Activated naive CD4-positive, alpha-beta T cell treated with anti-CD3 and anti-CD28 coated beads for 36 hours (primary cell): ENCODE measurements around the gene ZNFX1. TPM values are rescaled to one million over a fixed set of nuclear protein-coding genes. Genes with fewer than 3 reads are reported as not detected.

ENCODE experiments used
- CTCF ChIA-PET: fragments of 350-600 bp; sonication (Branson Sonifier 250); formaldehyde crosslinking; loops from one replicate; lab custom pipeline; 2021; ENCODE audit warnings: antibody characterized with exemption; lab: Charles Lee
- DNase-seq: peaks from one replicate; pipeline ENCODE4 v3.0.0-alpha.2; 2020
- H3K27ac Mint-ChIP-seq: one replicate; pipeline ENCODE4 v1.8.0; 2021; ENCODE audit warnings: mild to moderate bottlenecking, mixed read lengths
- H3K27me3 Mint-ChIP-seq: one replicate; pipeline ENCODE4 v1.8.0; 2021; ENCODE audit warnings: low read depth, mixed read lengths
- H3K36me3 Mint-ChIP-seq: one replicate; pipeline ENCODE4 v1.8.0; 2021; ENCODE audit warnings: low read depth, mixed read lengths
- H3K4me1 Mint-ChIP-seq: one replicate; pipeline ENCODE4 v1.8.0; 2021; ENCODE audit warnings: low read depth, mixed read lengths
- H3K4me3 Mint-ChIP-seq: one replicate; pipeline ENCODE4 v1.8.0; 2021; ENCODE audit warnings: mild to moderate bottlenecking, moderate library complexity, mixed read lengths
- H3K9me3 Mint-ChIP-seq: one replicate; pipeline ENCODE4 v1.8.0; 2021; ENCODE audit warnings: mixed read lengths
- intact Hi-C: fragments of 100-400 bp; cut with micrococcal nuclease; formaldehyde crosslinking; loops from one replicate; pipeline ENCODE4 v1.15.1; 2023
- total RNA-seq, 2 experiments: library from RNA; stranded (reverse); gene quantifications; one replicate each; pipeline ENCODE4 v1.2.3, GENCODE V29; 2021

Gene ZNFX1
- total RNA-seq, 2 experiments from 2014 or later = 18.2 to 19.0 TPM

DNA sequence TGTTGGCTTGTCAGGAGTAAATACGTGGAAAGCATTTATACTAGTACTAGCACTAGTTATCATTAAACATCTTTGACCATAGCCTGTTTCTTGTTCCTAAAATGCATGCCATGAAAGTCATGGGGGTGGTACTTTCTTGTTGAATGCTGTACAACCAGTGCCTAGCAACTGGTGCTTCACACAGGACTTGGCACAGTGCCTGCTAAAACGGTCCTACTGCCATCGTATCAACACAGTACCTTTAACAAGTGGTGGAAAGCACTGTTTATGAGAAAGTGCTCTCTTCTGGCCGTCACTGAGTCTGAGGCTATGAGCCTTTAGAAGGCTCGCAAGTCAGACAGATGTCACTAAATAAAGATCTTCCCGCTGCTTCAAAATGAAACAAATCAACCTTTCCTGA, 21.6 kb downstream of the ZNFX1 start:
- Mint-ChIP-seq H3K9me3 (no peaks in the 10 kb centered on the region), H3K4me3 (no peak overlapping the region), H3K27ac (peak overlapping the region; percentile 64), H3K36me3 (peaks cover 60% of the 10 kb centered on the region), H3K4me1 (peaks cover 17% of the 10 kb centered on the region), H3K27me3 (no peaks in the 10 kb centered on the region)
- DNase-seq = no peak
- intact Hi-C loops = no loop called here
- CTCF ChIA-PET = no interaction called here

DNA sequence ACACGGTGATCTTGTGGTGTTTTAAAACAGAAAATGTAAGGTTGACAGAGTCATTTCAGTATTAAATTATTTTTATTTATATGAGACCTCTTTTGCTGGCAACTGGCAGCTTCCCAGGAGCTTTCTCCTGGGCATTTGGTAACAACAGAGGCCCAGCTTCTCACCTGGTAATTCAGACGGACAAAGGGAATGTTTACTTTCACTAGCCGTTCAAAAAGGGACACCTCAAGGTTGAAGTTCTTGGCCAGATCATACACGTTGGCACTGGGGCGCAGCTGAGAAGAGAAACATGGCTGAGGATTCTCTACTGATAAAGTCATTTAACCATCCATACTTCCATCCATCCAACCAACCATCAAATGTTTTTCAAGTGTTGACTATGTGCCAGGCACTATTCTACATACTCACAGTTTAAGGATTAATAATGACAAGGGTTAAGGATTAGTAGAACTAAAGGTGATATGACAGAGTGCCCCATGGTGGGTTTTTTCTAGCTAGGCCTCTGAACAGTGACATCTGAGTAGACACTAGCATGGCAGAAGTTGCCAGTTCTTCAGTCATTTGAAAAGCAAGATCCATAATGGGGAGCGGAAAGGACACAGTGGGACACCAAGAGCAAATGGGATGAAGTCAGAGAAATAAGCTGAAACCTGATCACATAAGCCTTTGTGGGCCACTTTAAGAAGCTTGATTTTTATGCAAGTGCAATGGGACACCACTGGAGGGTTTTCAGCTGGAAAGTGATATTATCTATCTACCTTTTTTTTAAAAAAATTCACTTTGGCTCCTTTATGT, 25.1 kb downstream of the ZNFX1 start:
- H3K36me3 Mint-ChIP-seq = peaks cover 63% of the 10 kb centered on the region
- no peak overlapping the region for H3K4me3 Mint-ChIP-seq
- H3K27me3 Mint-ChIP-seq = no peaks in the 10 kb centered on the region
- DNase-seq = no peak
- CTCF ChIA-PET = interaction anchor here (0.9 to 3.9 kb wide), 2 partner anchors 8 to 35 kb away, joined by 3 to 16 read pairs; no protein-coding TSS in a partner anchor
- H3K9me3 Mint-ChIP-seq = no peaks in the 10 kb centered on the region
- intact Hi-C loops = no loop called here
- no peaks in the 10 kb centered on the region for H3K4me1 Mint-ChIP-seq
- no peak overlapping the region for H3K27ac Mint-ChIP-seq

GRCh38 chr20:49248879-49249665, 28.8 kb downstream of the ZNFX1 start:
- no peaks in the 10 kb centered on the region for H3K9me3 Mint-ChIP-seq
- peaks cover 43% of the 10 kb centered on the region for H3K36me3 Mint-ChIP-seq
- no peaks in the 10 kb centered on the region for H3K27me3 Mint-ChIP-seq
- no peak overlapping the region for H3K4me3 Mint-ChIP-seq
- peak overlapping the region; percentile 38 for H3K27ac Mint-ChIP-seq
- H3K4me1 Mint-ChIP-seq = peaks cover 4% of the 10 kb centered on the region
- intact Hi-C loops = no loop called here
- CTCF ChIA-PET = interaction anchor here (1.0 to 1.4 kb wide), 2 partner anchors 116 to 154 kb away, joined by 3 read pairs; no protein-coding TSS in a partner anchor
- DNase-seq = no peak

- CTCF ChIA-PET = interaction anchor here (1.1 to 1.4 kb wide), 3 partner anchors 68 to 153 kb away, joined by 3 read pairs; no protein-coding TSS in a partner anchor
These were observed 29.6 kb downstream of the ZNFX1 start for GRCh38 chr20:49248301-49248700.

GRCh38 chr20:49247792-49248191, 30.1 kb downstream of the ZNFX1 start:
- H3K27me3 Mint-ChIP-seq = no peaks in the 10 kb centered on the region
- H3K4me1 Mint-ChIP-seq = peaks cover 4% of the 10 kb centered on the region
- CTCF ChIA-PET = interaction anchor here (1.1 to 1.4 kb wide), 4 partner anchors 24 to 153 kb away, joined by 3 read pairs; no protein-coding TSS in a partner anchor
- no peaks in the 10 kb centered on the region for H3K9me3 Mint-ChIP-seq
- intact Hi-C loops = loop anchor here (2.0 kb wide), 1 partner anchor 29 kb away; no protein-coding TSS in a partner anchor
- no peak for DNase-seq
- H3K36me3 Mint-ChIP-seq = peaks cover 37% of the 10 kb centered on the region
- no peak overlapping the region for H3K4me3 Mint-ChIP-seq
- H3K27ac Mint-ChIP-seq = peak overlapping the region; percentile 64

More at GRCh38 chr20:49248301-49248700, 29.6 kb downstream of the ZNFX1 start:
- H3K27me3 Mint-ChIP-seq = no peaks in the 10 kb centered on the region
- intact Hi-C loops = no loop called here
- H3K9me3 Mint-ChIP-seq = no peaks in the 10 kb centered on the region
- no peak overlapping the region for H3K4me3 Mint-ChIP-seq
- no peak for DNase-seq
- H3K36me3 Mint-ChIP-seq = peaks cover 41% of the 10 kb centered on the region
- H3K27ac Mint-ChIP-seq = peak overlapping the region; percentile 64
- peaks cover 4% of the 10 kb centered on the region for H3K4me1 Mint-ChIP-seq

- Mint-ChIP-seq H3K4me1 (peaks cover 4% of the 10 kb centered on the region), H3K4me3 (no peak overlapping the region), H3K36me3 (peaks cover 34% of the 10 kb centered on the region), H3K27me3 (no peaks in the 10 kb centered on the region), H3K27ac (peak overlapping the region; percentile 64), H3K9me3 (no peaks in the 10 kb centered on the region)
- DNase-seq = no peak
- CTCF ChIA-PET = interaction anchor here (0.7 to 1.7 kb wide), 10 partner anchors 10 to 622 kb away, joined by 3 to 8 read pairs (median 3); no protein-coding TSS in a partner anchor
- intact Hi-C loops = loop anchor here (2.0 kb wide), 1 partner anchor 30 kb away; no protein-coding TSS in a partner anchor
These were observed 30.6 kb downstream of the ZNFX1 start for GRCh38 chr20:49247169-49247723.

DNA sequence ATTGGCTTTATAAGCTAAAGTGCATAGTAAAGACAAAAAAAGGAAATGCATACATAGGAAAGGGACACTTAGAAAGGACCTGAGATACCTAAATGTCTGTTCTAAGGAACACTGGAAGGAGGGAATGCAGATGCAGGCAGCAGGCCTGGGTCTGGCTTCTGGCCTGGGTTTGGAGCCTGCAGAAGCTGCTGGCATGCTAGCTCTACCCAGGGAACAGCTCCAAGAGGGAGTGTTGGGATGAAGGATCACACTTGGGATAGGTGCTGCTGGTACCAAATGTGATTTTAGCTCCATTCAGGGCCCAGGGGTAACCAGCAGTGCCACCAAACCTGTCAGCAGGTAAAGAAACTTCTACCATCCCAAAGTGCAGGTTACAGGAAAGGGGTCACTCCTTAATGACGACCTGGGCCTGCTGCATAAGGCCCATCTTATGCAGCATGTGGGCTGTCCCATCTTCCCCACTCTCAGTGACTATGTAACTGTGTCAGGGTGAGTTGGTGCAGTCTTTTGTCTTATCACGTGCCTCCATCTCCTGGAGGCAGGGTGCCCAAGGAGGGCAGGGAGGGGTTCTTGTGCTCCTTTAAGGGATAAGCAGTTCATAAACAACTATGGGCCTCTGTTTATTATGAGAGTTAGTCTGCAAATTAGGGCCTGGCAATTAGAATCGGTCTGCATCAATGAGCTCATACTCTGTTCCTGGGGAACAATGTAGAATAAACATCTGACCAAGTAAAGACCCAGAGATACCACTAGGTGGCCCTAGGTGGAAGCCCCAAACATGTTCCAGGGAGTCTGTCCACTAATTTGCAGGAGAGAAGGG, 31.7 kb downstream of the ZNFX1 start:
- DNase-seq = peak; percentile 48
- intact Hi-C loops = loop anchor here (1.0 to 2.0 kb wide), 2 partner anchors 31 to 77 kb away; no protein-coding TSS in a partner anchor

GRCh38 chr20:49237531-49237930, 40.3 kb downstream of the ZNFX1 start:
- CTCF ChIA-PET = interaction anchor here (0.6 to 1.3 kb wide), 3 partner anchors 8 to 104 kb away, joined by 3 to 6 read pairs (median 4); no protein-coding TSS in a partner anchor
- Mint-ChIP-seq H3K4me3 (no peak overlapping the region), H3K36me3 (peaks cover 22% of the 10 kb centered on the region), H3K4me1 (no peaks in the 10 kb centered on the region), H3K9me3 (no peaks in the 10 kb centered on the region), H3K27me3 (no peaks in the 10 kb centered on the region), H3K27ac (no peak overlapping the region)
- intact Hi-C loops = no loop called here
- DNase-seq = no peak

More for the DNA sequence above, 31.7 kb downstream of the ZNFX1 start:
- Mint-ChIP-seq H3K4me3 (no peak overlapping the region), H3K36me3 (peaks cover 29% of the 10 kb centered on the region), H3K4me1 (peaks cover 4% of the 10 kb centered on the region), H3K9me3 (no peaks in the 10 kb centered on the region), H3K27me3 (no peaks in the 10 kb centered on the region), H3K27ac (peak overlapping the region; percentile 58)
- CTCF ChIA-PET = interaction anchor here (0.5 to 4.3 kb wide), 18 partner anchors 8 to 624 kb away, joined by 3 to 16 read pairs (median 4); no protein-coding TSS in a partner anchor

DNA sequence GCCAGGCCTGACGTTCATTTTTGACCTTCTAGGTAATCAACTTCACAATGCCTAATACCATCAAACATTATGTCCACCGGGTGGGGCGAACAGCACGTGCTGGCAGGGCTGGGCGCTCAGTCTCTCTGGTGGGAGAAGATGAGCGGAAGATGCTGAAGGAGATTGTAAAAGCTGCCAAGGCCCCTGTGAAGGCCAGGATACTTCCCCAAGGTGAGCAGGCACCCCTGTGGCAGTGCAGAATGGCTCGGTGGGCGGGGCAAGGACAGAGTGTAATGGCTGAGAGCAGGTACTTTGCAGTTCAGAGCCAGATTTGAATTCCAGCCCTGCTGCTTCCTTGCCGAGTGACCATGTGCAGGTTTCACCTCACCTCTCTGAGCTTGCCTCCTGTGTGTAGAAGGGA, 41.6 kb downstream of the ZNFX1 start:
- CTCF ChIA-PET = no interaction called here
- Mint-ChIP-seq H3K4me3 (no peak overlapping the region), H3K4me1 (no peaks in the 10 kb centered on the region), H3K27ac (no peak overlapping the region), H3K36me3 (peaks cover 24% of the 10 kb centered on the region), H3K27me3 (no peaks in the 10 kb centered on the region), H3K9me3 (no peaks in the 10 kb centered on the region)
- no peak for DNase-seq
- intact Hi-C loops = no loop called here

DNA sequence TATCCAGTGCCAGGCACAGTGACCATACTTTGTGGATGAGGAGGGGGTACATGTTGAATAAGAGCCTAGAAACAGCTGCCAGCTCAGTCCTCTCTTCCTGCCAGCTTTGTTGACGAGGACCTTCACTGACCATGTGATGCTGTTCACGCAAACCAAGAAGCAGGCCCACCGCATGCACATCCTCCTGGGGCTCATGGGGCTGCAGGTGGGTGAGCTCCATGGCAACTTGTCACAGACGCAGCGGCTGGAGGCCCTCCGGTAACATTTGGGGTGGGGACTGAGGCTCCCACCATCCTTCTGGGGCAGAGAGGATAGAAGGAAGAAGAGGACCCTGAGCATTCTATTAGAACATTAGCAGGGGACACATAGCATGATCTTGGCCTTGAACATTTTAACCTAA, 43.0 kb downstream of the ZNFX1 start:
- H3K27ac Mint-ChIP-seq = no peak overlapping the region
- CTCF ChIA-PET = interaction anchor here (0.7 to 1.6 kb wide), 2 partner anchors 11 to 12 kb away, joined by 3 to 4 read pairs; no protein-coding TSS in a partner anchor

DNA sequence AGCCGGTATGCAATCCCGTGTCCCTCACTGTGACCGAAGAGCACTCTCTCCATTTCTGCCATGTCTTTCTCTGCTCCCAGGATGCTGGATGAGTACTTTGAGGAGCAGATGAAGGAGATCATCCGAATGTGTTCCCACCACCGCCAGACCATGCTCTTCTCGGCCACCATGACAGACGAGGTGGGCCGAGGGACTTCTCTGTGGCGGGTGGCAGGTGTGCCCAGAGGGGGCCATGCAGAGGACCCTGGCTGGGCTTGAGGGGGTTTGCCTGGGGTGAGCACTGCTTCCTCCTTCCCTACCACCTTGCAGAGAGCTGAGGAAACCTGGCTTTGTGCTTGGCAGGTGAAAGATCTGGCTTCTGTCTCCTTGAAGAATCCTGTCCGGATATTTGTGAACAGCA, 44.6 kb downstream of the ZNFX1 start:
- CTCF ChIA-PET = interaction anchor here (0.6 kb wide), 1 partner anchor 22 kb away, joined by 5 read pairs; no protein-coding TSS in a partner anchor
- intact Hi-C loops = no loop called here
- DNase-seq = no peak
- no peaks in the 10 kb centered on the region for H3K4me1 Mint-ChIP-seq
- peaks cover 33% of the 10 kb centered on the region for H3K36me3 Mint-ChIP-seq
- H3K4me3 Mint-ChIP-seq = no peak overlapping the region
- no peaks in the 10 kb centered on the region for H3K9me3 Mint-ChIP-seq
- no peak overlapping the region for H3K27ac Mint-ChIP-seq
- no peaks in the 10 kb centered on the region for H3K27me3 Mint-ChIP-seq

More for the DNA sequence above, 43.0 kb downstream of the ZNFX1 start:
- no peaks in the 10 kb centered on the region for H3K9me3 Mint-ChIP-seq
- no peaks in the 10 kb centered on the region for H3K27me3 Mint-ChIP-seq
- no peaks in the 10 kb centered on the region for H3K4me1 Mint-ChIP-seq
- intact Hi-C loops = no loop called here
- H3K4me3 Mint-ChIP-seq = no peak overlapping the region
- no peak for DNase-seq
- peaks cover 25% of the 10 kb centered on the region for H3K36me3 Mint-ChIP-seq
